BE2C (cell line): ENCODE measurements around the gene THAP4.

Experiments used
- DNase-seq: peaks from one replicate; pipeline ENCODE4 v3.0.0-alpha.2; 2020
- H3K27me3 ChIP-seq: fragments of 250-450 bp; sonication (Bioruptor Pico); 2 replicates; pipeline ENCODE4 v1.5.1; 2020; ENCODE audit warnings: mild to moderate bottlenecking
- H3K36me3 ChIP-seq: fragments of 250-450 bp; sonication (Bioruptor Pico); 2 replicates; pipeline ENCODE4 v1.5.1; 2020; ENCODE audit warnings: mild to moderate bottlenecking
- H3K4me1 ChIP-seq: fragments of 250-450 bp; sonication (Bioruptor Pico); 2 replicates; pipeline ENCODE4 v1.5.1; 2020
- H3K4me3 ChIP-seq: 2 replicates; pipeline ENCODE4 v1.5.1; 2011; ENCODE audit warnings: low read depth, low read length
- H3K9me3 ChIP-seq: fragments of 250-450 bp; sonication (Bioruptor Pico); 2 replicates; pipeline ENCODE4 v1.5.1; 2020
- CTCF ChIP-seq: IDR thresholded peaks from 2 replicates; pipeline ENCODE4 v1.5.1; 2012; ENCODE audit warnings: mild to moderate bottlenecking, low read depth, low read length

The THAP4 gene

GRCh38 chr2:241606186-241606585 is 30.8 kb downstream of the THAP4 start:
- TF ChIP-seq CTCF = no peak
- Histone ChIP-seq H3K36me3 (peaks cover 52% of the 10 kb centered on the region), H3K4me1 (peaks cover 5% of the 10 kb centered on the region), H3K27me3 (no peaks in the 10 kb centered on the region), H3K9me3 (no peaks in the 10 kb centered on the region), H3K4me3 (no peak overlapping the region)
- no peak for DNase-seq

GRCh38 chr2:241603686-241604085 is 33.3 kb downstream of the THAP4 start:
- DNase-seq = no peak
- H3K4me3 ChIP-seq = no peak overlapping the region
- peaks cover 50% of the 10 kb centered on the region for H3K36me3 ChIP-seq
- no peaks in the 10 kb centered on the region for H3K9me3 ChIP-seq
- no peak for TF ChIP-seq CTCF
- H3K4me1 ChIP-seq = no peaks in the 10 kb centered on the region
- no peaks in the 10 kb centered on the region for H3K27me3 ChIP-seq

GRCh38 chr2:241602720-241603119 is 34.2 kb downstream of the THAP4 start:
- H3K4me1 ChIP-seq = no peaks in the 10 kb centered on the region
- H3K4me3 ChIP-seq = no peak overlapping the region
- peaks cover 51% of the 10 kb centered on the region for H3K36me3 ChIP-seq
- DNase-seq = no peak
- no peaks in the 10 kb centered on the region for H3K9me3 ChIP-seq
- no peaks in the 10 kb centered on the region for H3K27me3 ChIP-seq
- no peak for TF ChIP-seq CTCF

GRCh38 chr2:241601841-241602240 is 35.1 kb downstream of the THAP4 start:
- Histone ChIP-seq H3K4me1 (no peaks in the 10 kb centered on the region), H3K9me3 (no peaks in the 10 kb centered on the region), H3K27me3 (no peaks in the 10 kb centered on the region), H3K36me3 (peaks cover 58% of the 10 kb centered on the region), H3K4me3 (no peak overlapping the region)
- no peak for DNase-seq
- TF ChIP-seq CTCF = no peak

GRCh38 chr2:241599615-241600014 is 37.3 kb downstream of the THAP4 start:
- Histone ChIP-seq H3K4me3 (no peak overlapping the region), H3K36me3 (peaks cover 47% of the 10 kb centered on the region), H3K4me1 (no peaks in the 10 kb centered on the region), H3K27me3 (no peaks in the 10 kb centered on the region), H3K9me3 (no peaks in the 10 kb centered on the region)
- no peak for DNase-seq
- TF ChIP-seq CTCF = no peak

GRCh38 chr2:241598487-241598886 is 38.5 kb downstream of the THAP4 start:
- Histone ChIP-seq H3K4me3 (no peak overlapping the region), H3K4me1 (no peaks in the 10 kb centered on the region), H3K36me3 (peaks cover 52% of the 10 kb centered on the region), H3K9me3 (no peaks in the 10 kb centered on the region), H3K27me3 (no peaks in the 10 kb centered on the region)
- DNase-seq = no peak
- TF ChIP-seq CTCF = peak; percentile 59
